SH-SY5Y (cell line): ENCODE results near the gene PPP1CA.

Experiments used
- GATA2 ChIP-seq: IDR thresholded peaks from 2 replicates; pipeline ENCODE4 v1.6.1; 2011; ENCODE audit warnings: mild to moderate bottlenecking, low read depth, low read length
- GATA3 ChIP-seq: IDR thresholded peaks from 2 replicates; pipeline ENCODE4 v1.6.1; 2011; ENCODE audit warnings: low read depth, mild to moderate bottlenecking, low read length, moderate library complexity

DNA sequence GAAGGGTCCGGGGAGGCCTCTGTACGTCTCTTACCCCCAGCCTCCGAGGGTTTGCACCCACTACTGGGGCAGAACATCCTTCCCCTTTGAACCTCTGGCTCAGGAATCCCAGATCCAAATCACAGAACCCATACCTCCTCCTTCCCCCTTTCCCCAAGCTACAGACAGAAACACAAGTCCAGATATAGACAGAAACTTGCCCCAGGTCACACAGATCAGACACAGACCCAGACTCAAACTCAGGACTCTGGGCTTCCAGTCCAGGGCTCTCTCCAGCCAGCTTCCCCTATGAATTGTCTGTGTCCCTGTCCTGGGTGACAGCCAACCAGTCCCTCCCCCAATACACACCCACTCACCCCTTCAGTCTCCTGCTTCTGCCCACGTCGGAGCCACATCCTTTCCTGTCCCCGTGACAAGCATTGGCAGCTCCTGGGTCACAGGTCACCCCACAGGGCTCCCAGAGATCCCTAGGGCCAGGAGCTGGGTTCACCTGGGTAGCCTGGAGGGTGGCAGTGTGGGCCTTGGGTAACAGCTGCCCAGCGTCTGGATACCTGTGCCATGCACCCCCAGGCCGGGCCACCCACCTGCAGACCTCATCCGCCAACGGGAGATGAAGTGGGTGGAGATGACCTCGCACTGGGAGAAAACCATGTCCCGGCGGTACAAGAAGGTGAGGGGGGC, 3.0 kb upstream of the PPP1CA start:
- no peak for TF ChIP-seq GATA2
- TF ChIP-seq GATA3, result no peak
